ENCODE results near the gene ARL10. TPM values are rescaled to one million over a fixed set of nuclear protein-coding genes. Genes with fewer than 3 reads are reported as not detected.

ARL10 gene
- total RNA-seq, 6 donors from 2014 or later: 2.7 to 7.8 (median 4.1) TPM

DNA sequence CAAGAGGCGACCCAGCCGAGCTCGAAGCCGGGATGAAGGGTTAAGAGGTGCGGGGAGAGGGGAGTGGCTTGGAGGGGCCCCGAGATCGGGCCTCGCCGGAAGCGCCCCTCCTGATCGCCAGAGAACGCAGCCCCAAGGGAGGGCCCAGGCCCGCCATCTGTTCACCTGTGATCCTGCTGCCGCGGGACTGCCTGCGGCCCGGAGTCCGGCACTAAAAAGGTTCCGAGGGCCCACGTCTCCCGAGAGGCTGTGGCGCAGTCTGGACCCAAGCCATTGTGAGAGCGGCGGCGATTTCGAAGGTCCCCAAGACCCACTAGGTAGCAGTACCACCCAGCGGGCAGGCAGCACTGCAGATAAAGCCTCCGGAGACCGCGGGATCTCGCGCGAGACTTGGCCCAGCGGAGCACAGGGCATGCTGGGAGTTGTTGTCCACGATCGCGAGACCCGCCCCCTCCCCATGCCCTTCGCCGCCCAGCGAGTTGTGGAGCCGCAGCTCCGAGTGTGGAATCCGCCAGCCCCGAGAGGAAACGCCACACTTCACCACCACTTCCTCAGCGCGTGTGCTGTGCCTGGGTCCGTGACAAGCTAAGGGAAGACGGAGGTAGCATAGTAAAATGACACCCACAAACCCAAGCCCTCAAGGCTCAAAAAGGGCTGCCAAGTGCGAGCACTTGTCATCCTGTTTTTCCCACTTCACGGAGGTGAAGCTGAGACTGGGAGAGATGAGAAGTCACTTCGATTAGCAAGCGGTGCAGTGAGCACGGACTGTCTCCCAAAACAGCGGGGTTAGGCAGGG, 3.7 kb upstream of the ARL10 start, which contains the start of gene KIAA1191:
KIAA1191 (minus strand) TSS at position 328 of the 796 bp plus-strand sequence. CDS start 2,256 bp downstream, outside the sequence.
- peaks cover 21 to 44% (median 28%) of the 10 kb centered on the region in 4 donors for H3K4me1 ChIP-seq
- 2 to 3% methylated on average over 19 to 39 of the region's 56 CpGs for WGBS, 2 donors
- peak in 3 of 4 donors; percentile 39 to 97 (median 90) for TF ChIP-seq POLR2A (IDR thresholded peaks at IDR 0.05)
- peak in 1 of 4 donors; percentile 2 for TF ChIP-seq EP300 (IDR thresholded peaks at IDR 0.05)
- TF ChIP-seq, protein P1, sequence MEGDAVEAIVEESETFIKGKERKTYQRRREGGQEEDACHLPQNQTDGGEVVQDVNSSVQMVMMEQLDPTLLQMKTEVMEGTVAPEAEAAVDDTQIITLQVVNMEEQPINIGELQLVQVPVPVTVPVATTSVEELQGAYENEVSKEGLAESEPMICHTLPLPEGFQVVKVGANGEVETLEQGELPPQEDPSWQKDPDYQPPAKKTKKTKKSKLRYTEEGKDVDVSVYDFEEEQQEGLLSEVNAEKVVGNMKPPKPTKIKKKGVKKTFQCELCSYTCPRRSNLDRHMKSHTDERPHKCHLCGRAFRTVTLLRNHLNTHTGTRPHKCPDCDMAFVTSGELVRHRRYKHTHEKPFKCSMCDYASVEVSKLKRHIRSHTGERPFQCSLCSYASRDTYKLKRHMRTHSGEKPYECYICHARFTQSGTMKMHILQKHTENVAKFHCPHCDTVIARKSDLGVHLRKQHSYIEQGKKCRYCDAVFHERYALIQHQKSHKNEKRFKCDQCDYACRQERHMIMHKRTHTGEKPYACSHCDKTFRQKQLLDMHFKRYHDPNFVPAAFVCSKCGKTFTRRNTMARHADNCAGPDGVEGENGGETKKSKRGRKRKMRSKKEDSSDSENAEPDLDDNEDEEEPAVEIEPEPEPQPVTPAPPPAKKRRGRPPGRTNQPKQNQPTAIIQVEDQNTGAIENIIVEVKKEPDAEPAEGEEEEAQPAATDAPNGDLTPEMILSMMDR (IDR thresholded peaks at IDR 0.05): peak in 4 of 6 experiments; percentile 11 to 47 (median 20)
- peak; percentile 68 to 99 for TF ChIP-seq POLR2AphosphoS5 (IDR thresholded peaks at IDR 0.05)

DNA sequence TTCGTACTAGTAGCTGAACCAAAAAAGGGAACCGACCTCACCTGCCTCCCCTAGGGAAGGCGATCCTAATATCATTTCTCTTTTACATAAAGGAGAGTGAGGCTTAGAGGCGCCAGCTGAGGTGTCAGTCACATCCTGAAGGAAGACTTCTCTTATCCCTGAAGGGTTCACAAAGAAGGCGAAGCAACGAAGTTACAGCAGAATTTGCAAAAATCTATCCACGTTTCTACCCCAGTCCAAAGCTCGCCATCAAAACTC, 3.1 kb upstream of the ARL10 start:
- peaks cover 0 to 18% (median 7%) of the 10 kb centered on the region in 4 donors for H3K36me3 ChIP-seq
- H3K27me3 ChIP-seq: peaks cover 0 to 6% (median 0%) of the 10 kb centered on the region in 4 donors
- 68 to 69% methylated on average over 7 to 8 of the region's 8 CpGs for WGBS, 2 donors
- H3K4me3 ChIP-seq: peak overlapping the region in 3 of 4 donors; percentile 85 to 97 (median 96)
- H3K27ac ChIP-seq: peak overlapping the region in 3 of 4 donors; percentile 81 to 90 (median 89)
- no peak for DNase-seq
- TF ChIP-seq POLR2A (IDR thresholded peaks at IDR 0.05) (no peak), EP300 (IDR thresholded peaks at IDR 0.05) (no peak), POLR2AphosphoS5 (IDR thresholded peaks at IDR 0.05) (no peak)
- TF ChIP-seq, protein P1 (IDR thresholded peaks at IDR 0.05): no peak
- H3K4me1 ChIP-seq: peaks cover 21 to 44% (median 28%) of the 10 kb centered on the region in 4 donors
- H3K9me3 ChIP-seq: no peaks in the 10 kb centered on the region
- no peak for ATAC-seq (ENCODE audit: low FRiP score in 2 of 2)

More for the DNA sequence above, 3.7 kb upstream of the ARL10 start, which contains the start of gene KIAA1191:
- peak within 1 kb of the TSS; percentile 85 to 98 (median 96) for H3K4me3 ChIP-seq
- peaks cover 0 to 6% (median 0%) of the 10 kb centered on the region in 4 donors for H3K27me3 ChIP-seq
- peak; percentile 97 to 98 for ATAC-seq (ENCODE audit: low FRiP score in 2 of 2)
- peaks cover 0 to 23% (median 9%) of the 10 kb centered on the region in 4 donors for H3K36me3 ChIP-seq
- peak within 1 kb of the TSS; percentile 62 to 90 (median 85) for H3K27ac ChIP-seq
- no peaks in the 10 kb centered on the region for H3K9me3 ChIP-seq
- peak; percentile 97 for DNase-seq

DNA sequence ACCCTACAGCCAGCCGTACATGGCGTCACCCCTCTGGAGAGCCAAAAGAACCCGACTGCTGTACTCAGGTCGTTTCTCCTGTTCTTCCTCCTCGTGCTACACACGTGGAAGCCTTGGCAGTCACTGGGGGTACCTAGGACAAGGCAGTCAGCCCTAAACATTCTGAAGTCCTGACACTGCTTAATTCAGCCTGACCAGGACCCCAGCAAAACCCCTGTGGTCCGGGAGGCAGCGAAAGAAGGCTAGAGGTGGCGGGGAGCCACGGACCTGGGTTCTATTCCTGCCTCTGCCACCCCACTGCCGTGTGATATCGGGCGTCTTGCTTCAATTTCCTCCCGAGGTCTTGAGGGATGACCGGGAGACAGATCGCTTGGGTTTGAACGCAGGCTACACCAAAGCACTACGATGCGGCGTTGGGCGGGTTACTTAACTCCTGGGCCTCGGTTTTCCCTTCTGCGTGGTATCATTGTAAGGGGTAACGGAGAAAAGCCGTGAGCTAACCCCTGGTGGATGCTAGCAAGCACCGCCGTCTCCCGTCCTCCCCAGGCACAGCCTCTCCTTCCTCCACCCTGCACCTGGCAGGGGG, 429 bp upstream of the ARL10 start:
- no peak for DNase-seq
- Histone ChIP-seq H3K9me3 (no peaks in the 10 kb centered on the region), H3K4me1 (peaks cover 19 to 39% (median 27%) of the 10 kb centered on the region in 4 donors), H3K27ac (peak overlapping the region in 3 of 4 donors; percentile 2 to 79 (median 50)), H3K4me3 (peak overlapping the region; percentile 72 to 89 (median 84)), H3K27me3 (peaks cover 0 to 6% (median 0%) of the 10 kb centered on the region in 4 donors), H3K36me3 (peaks cover 0 to 8% (median 3%) of the 10 kb centered on the region in 4 donors)
- peak in 1 of 2 donors; percentile 0 for ATAC-seq (ENCODE audit: low FRiP score in 2 of 2)
- peak in 1 of 4 donors; percentile 14 for TF ChIP-seq POLR2A (IDR thresholded peaks at IDR 0.05)
- TF ChIP-seq POLR2AphosphoS5 (IDR thresholded peaks at IDR 0.05): no peak
- 27 to 31% methylated on average over 24 to 28 of the region's 28 CpGs for WGBS, 2 donors

DNA sequence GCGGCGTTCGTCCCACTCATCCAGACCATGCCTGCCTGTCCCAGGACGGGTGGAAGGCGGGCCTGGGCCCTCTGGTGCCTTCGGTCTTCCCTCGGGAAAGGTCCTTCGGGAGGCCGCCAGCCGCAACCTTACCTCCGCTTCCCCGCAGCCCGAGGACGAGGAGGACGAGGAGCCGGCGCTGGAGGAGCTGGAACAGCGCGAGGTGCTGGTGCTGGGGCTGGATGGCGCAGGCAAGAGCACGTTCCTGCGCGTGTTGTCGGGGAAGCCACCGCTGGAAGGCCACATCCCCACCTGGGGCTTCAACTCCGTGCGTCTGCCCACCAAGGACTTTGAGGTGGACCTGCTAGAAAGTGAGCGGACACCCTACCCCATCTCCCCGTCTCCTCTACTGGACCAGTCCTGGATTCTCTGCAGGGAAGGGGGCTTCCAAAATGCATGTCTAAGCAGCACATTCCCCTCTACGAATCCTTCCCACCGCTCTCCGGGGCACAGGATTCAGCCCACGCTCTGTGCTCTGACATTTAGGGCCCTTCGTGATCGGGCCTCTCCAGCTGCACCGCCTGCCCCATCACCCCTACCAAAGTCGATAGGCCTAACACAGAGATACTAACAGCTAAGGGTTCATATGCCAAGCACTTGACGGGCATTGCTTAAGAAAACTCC, 1.1 kb downstream of the ARL10 start:
- Histone ChIP-seq H3K4me3 (peak overlapping the region; percentile 72 to 89 (median 84)), H3K27ac (peak overlapping the region in 1 of 4 donors; percentile 79), H3K9me3 (no peaks in the 10 kb centered on the region), H3K27me3 (peaks cover 0 to 6% (median 0%) of the 10 kb centered on the region in 4 donors), H3K36me3 (peaks cover 0 to 13% (median 3%) of the 10 kb centered on the region in 4 donors), H3K4me1 (peaks cover 11 to 26% (median 20%) of the 10 kb centered on the region in 4 donors)
- ATAC-seq (ENCODE audit: low FRiP score in 2 of 2): no peak
- TF ChIP-seq POLR2AphosphoS5 (IDR thresholded peaks at IDR 0.05) (no peak), EP300 (IDR thresholded peaks at IDR 0.05) (no peak), POLR2A (IDR thresholded peaks at IDR 0.05) (no peak)
- TF ChIP-seq, protein P1 (IDR thresholded peaks at IDR 0.05): no peak
- WGBS, 2 donors: 74 to 88% methylated on average over 16 to 38 of the region's 38 CpGs
- no peak for DNase-seq
